Activated T-cell treated with anti-CD3 and anti-CD28 coated beads for 4 hours (primary cell): Measurements from ENCODE around the gene ADAMTS12.

Experiments
- DNase-seq: peaks from one replicate; pipeline ENCODE4 v3.0.0-alpha.2; 2020

The ADAMTS12 gene

GRCh38 chr5:33701251-33701650 lies 190.5 kb downstream of the ADAMTS12 start:
- DNase-seq = no peak

DNA sequence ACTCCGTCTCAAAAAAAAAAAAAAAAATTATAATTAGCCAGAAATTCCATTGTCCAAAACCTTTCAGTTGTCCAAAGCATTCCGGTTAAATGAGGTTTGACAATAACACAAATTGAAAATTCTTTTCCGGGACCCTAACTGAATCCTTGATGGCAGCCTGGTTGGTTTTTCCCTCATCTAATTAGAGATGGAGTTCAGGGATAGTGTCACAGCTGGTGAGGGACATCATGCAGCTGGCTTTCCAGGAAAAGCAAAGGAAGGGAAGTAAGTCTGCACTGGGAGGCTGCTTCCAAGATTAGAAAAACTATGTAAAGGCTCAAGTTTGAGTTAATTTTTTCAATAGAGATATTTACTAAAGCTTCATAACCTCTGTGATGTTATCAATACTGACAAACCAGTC lies 195.4 kb downstream of the ADAMTS12 start:
- no peak for DNase-seq

GRCh38 chr5:33692980-33693379 lies 198.8 kb downstream of the ADAMTS12 start:
- no peak for DNase-seq

DNA sequence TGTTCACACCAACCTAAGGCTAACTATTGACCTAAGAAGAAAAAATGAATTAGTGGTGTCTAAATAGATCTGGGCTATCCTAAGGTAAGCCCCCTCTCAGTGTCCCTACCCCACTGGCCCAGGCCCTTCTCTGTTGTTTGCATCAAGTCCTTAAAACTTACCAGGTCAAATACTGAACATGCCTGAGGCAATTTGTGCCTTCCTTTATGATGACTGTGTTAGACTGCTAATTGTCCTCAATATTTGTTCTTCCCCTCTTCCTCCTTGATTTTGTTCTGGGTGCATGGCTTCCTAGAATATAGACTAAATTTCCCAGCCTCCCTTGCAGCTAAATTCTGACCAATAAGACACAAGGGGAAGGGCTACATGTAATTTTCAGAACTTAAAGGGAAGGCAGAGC lies 199.9 kb downstream of the ADAMTS12 start:
- no peak for DNase-seq

DNA sequence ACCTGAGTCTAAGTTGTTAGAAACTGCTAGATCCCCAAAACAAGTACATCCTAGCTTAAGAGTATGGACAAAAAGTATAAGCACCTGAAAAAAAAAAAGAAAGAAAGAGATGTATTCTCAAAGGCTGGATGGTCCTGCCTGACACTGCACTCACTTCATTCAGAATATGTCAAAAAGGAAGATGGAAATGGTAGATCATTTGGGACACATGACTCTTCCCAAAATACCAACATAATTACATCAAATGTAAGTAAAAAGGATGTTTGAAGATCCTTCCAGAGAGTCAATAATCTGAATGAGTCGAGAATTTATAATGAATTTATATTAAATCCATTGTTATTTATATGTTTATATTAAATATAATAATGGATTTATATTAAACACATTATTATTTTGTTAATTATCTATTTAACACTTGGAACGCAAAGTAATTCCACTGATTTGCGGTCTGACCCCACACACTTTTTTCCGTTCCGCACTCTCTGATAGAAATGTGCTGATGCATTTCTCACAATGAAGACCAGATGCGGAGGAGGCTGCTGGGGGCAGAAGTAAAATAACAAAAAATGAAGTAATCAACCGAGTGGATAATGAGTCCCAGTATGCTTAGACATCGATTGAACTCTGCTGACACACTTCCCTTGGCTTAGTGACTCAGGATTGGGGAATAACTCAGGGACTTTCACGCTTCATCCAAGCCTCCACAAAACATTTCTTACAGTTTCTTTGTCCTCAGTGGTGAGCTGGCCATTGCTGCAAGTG lies 201.2 kb downstream of the ADAMTS12 start:
- no peak for DNase-seq

DNA sequence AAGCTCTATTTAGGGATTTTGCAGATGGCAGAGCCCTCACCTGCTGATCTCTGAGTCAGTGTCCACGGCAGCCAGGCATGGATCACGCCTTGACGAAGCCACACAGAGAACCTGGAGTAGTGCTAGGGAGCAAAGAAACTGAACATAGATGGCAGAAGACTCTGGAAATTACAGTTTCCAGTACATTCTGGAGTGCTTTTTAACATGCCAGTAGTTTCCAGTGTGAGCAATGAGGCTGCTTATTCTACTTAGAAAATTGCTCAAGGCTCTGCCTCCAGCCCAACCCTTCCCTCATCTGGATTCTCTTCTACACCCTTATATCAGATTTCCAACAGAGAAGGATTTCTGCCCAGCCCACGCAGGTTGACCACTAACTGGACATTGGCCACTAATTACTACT lies 203.3 kb downstream of the ADAMTS12 start:
- no peak for DNase-seq

GRCh38 chr5:33688066-33688465 lies 203.7 kb downstream of the ADAMTS12 start:
- no peak for DNase-seq

GRCh38 chr5:33685873-33686755 lies 205.7 kb downstream of the ADAMTS12 start:
- DNase-seq = no peak

- no peak for DNase-seq
These were observed 207.2 kb downstream of the ADAMTS12 start for GRCh38 chr5:33684496-33685159.

DNA sequence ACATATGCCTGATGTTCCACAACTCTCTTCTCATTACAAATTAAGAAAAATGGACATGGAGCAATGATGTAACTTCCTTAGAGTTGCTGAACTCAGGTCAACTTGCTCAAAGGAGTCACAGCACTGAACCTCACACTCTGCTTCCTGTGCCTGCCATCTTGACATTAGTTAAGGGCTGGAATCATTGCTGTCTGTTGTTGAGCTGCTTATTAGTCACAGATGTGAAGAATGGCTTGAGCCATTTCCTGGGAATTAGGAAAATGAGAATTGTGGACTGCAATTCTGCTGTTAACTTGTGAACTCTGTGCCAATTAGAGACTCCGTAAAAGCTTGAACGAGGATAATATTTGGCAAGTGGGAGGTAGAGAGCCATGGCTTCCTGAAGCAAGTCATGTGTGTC lies 212.0 kb downstream of the ADAMTS12 start:
- DNase-seq = no peak

GRCh38 chr5:33675958-33676464 lies 215.8 kb downstream of the ADAMTS12 start:
- no peak for DNase-seq

- no peak for DNase-seq
These were observed 220.0 kb downstream of the ADAMTS12 start for GRCh38 chr5:33671700-33672291.

DNA sequence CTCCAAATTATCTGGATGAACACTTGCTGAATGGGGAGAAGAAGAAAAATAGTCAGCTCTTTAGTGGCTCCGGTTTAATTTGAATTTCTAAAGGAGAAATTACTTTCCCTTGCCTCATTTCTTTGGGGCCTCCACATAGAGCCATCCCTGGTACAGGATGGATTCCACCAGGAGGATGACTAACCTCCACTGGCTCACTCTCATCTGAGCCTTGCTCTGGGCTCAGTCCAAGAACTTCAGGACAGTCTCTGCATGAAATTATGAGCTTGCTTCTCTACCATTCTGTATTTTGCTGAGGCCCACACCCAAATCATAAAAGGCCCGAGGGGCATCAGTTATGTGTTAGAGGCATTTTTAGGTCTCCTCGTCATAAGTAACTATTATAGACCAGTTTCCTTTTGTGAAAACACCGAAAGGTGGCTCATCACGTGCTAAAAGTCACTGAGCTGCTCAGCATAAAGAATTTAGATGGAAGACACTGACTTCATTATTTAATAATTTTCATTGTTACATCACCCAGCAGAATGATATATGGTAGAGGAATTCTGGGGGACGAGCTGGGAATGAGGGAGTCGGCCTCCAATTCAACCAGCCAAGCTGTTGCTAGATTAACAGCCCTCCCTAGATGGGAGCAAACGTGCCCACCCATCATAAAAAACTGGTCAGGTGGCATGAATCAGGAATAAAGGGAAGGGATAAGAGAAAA lies 228.9 kb downstream of the ADAMTS12 start:
- DNase-seq = no peak

GRCh38 chr5:33659526-33660169 lies 232.1 kb downstream of the ADAMTS12 start:
- no peak for DNase-seq

DNA sequence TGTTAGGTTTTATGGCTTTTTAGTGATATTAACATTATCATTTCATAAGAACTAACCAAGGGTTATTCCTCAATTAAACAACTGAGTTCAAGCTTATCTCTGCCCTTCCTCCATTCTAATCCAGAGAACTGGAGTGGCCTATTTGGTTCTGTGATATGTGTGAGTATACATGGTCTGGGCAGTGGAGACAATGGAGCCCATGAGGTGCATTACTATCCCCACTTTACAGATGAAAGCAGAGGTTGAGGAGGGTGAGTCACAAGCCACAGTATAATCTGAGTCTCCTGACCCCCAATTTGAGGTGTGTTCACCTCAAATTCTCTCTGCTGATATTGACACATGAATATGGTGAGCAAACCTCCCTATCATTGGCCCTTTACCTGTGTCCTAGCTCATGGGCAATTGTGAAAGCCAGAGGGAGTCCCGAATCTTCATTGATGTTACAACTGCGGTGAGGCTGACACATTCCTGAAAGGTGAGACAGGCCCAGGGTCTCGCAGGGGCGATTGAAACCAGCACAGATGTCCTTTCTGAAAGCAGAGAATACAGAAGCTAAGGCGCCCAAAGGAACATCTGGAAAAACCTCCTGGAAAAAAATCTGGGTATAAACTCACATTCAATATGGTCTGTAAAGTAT lies 233.9 kb downstream of the ADAMTS12 start:
- DNase-seq = no peak

DNA sequence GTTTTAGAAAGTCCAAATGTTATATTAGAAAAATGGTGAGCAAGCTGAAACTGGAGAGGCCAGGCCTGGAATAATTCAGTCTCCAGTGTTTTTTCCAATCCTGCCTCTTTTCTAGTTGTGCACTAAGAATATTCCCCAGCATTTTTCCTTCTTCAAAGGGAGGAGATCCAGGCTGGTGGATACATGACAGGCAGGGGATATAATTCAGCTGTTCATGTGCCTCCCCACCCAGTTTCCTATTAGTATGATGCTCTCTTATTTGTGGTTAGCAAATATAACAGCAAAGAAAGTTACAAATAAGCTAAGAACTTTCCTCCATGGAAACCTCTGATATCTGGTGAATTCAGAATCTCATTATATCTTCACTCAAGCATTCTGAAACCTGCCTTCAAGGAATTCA lies 234.6 kb downstream of the ADAMTS12 start:
- no peak for DNase-seq

DNA sequence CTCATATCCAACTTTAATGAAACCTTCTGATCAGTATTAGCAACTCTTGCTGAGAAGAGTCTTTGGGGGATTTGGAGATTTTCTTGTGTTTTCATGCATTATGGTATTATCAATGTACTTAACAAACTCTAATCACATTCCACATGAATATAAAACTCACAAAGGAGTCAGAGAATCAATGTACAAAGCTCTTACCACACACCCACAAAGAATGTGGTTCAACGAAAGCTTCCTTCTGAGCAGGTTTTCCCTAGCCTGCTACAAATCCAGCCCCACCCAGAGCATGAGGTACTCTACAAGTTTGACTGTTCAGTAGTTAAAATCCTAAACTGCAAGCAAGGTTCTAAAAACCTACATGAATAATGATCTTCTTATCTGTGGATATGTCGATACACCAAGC lies 240.9 kb downstream of the ADAMTS12 start:
- DNase-seq = no peak

GRCh38 chr5:33649549-33650482 lies 242.0 kb downstream of the ADAMTS12 start:
- no peak for DNase-seq

GRCh38 chr5:33641744-33642505 lies 249.9 kb downstream of the ADAMTS12 start:
- DNase-seq = no peak
